DOHH2 (cell line): ENCODE measurements around the gene FREM3.

ENCODE experiments used
- H3F3A ChIP-seq: fragments of 200-600 bp; sonication (generic), shearing (Covaris generic); 2 replicates; pipeline ENCODE4 v1.6.0; 2016; ENCODE audit warnings: antibody characterized with exemption, mild to moderate bottlenecking; ENCODE audit not compliant: control insufficient read depth, insufficient read depth
- H3K27ac ChIP-seq: fragments of 200-600 bp; sonication (generic); 2 replicates; pipeline ENCODE4 v1.5.1; 2014; ENCODE audit warnings: low read depth, mild to moderate bottlenecking, low read length, moderate library complexity
- H3K27me3 ChIP-seq: fragments of 200-600 bp; sonication (generic); 2 replicates; pipeline ENCODE4 v1.6.1; 2014; ENCODE audit warnings: mild to moderate bottlenecking, low read length, mixed read lengths; ENCODE audit not compliant: control insufficient read depth
- H3K36me3 ChIP-seq: fragments of 200-600 bp; sonication (generic); 2 replicates; pipeline ENCODE4 v1.6.1; 2014; ENCODE audit warnings: mild to moderate bottlenecking, low read length, moderate library complexity, mixed read lengths; ENCODE audit not compliant: control insufficient read depth
- H3K4me1 ChIP-seq: fragments of 200-600 bp; sonication (generic); 2 replicates; pipeline ENCODE4 v1.6.1; 2014; ENCODE audit warnings: mild to moderate bottlenecking, low read length, mixed read lengths; ENCODE audit not compliant: control insufficient read depth
- H3K4me2 ChIP-seq: fragments of 200-600 bp; sonication (generic); 2 replicates; pipeline ENCODE4 v1.6.0; 2014; ENCODE audit warnings: mild to moderate bottlenecking, low read length, moderate library complexity
- H3K4me3 ChIP-seq: fragments of 200-600 bp; sonication (generic); 2 replicates; pipeline ENCODE4 v1.5.1; 2014; ENCODE audit warnings: mild to moderate bottlenecking, low read length, mixed read lengths
- H3K79me2 ChIP-seq: fragments of 200-600 bp; sonication (generic); 2 replicates; pipeline ENCODE4 v1.6.1; 2014; ENCODE audit warnings: mild to moderate bottlenecking, low read length, mixed read lengths; ENCODE audit not compliant: control insufficient read depth
- H3K9me2 ChIP-seq: fragments of 200-600 bp; sonication (generic); replicated peaks from 2 replicates; pipeline ENCODE4 v1.6.1; 2014; ENCODE audit warnings: mild to moderate bottlenecking, low read length, mixed read lengths; ENCODE audit not compliant: control insufficient read depth
- H3K9me3 ChIP-seq: fragments of 200-600 bp; sonication (generic); 2 replicates; pipeline ENCODE4 v1.6.1; 2014; ENCODE audit warnings: antibody characterized with exemption, low read length, mixed read lengths; ENCODE audit not compliant: control insufficient read depth, insufficient read depth
- H4K20me1 ChIP-seq: fragments of 200-600 bp; sonication (generic); 2 replicates; pipeline ENCODE4 v1.6.0; 2014; ENCODE audit warnings: low read depth, mild to moderate bottlenecking, antibody characterized with exemption, low read length, moderate library complexity; ENCODE audit not compliant: control insufficient read depth, insufficient read depth
- CTCF ChIP-seq: fragments of 200-600 bp; sonication (generic); IDR thresholded peaks from one replicate; pipeline ENCODE4 v1.5.1; 2014; ENCODE audit warnings: antibody characterized with exemption, mild to moderate bottlenecking, low read depth, low read length; ENCODE audit not compliant: poor library complexity, severe bottlenecking
- EZH2phosphoT487 ChIP-seq: fragments of 200-600 bp; sonication (generic); IDR thresholded peaks from 2 replicates; pipeline ENCODE4 v1.6.1; 2017; ENCODE audit warnings: borderline replicate concordance, mild to moderate bottlenecking, antibody characterized with exemption, low read length, moderate library complexity, mixed read lengths

The FREM3 gene

GRCh38 chr4:143623896-143624295 lies 76.6 kb downstream of the FREM3 start:
- no peak overlapping the region for H3K27ac ChIP-seq
- H3K79me2 ChIP-seq: no peaks in the 10 kb centered on the region
- no peak for TF ChIP-seq CTCF
- TF ChIP-seq EZH2phosphoT487: no peak
- no peak overlapping the region for H3K4me3 ChIP-seq
- H3K27me3 ChIP-seq: no peaks in the 10 kb centered on the region
- no peaks in the 10 kb centered on the region for H3K9me3 ChIP-seq
- H3F3A ChIP-seq: no peaks in the 10 kb centered on the region
- no peaks in the 10 kb centered on the region for H3K9me2 ChIP-seq
- no peaks in the 10 kb centered on the region for H3K4me1 ChIP-seq
- no peaks in the 10 kb centered on the region for H4K20me1 ChIP-seq
- H3K4me2 ChIP-seq: no peak overlapping the region
- no peaks in the 10 kb centered on the region for H3K36me3 ChIP-seq

GRCh38 chr4:143618811-143619210 lies 81.7 kb downstream of the FREM3 start:
- Histone ChIP-seq H3K79me2 (no peaks in the 10 kb centered on the region), H3K9me3 (no peaks in the 10 kb centered on the region), H3K4me3 (no peak overlapping the region), H3K4me1 (no peaks in the 10 kb centered on the region), H3K9me2 (no peaks in the 10 kb centered on the region; the same call in 1 of the 2 replicates), H3K36me3 (no peaks in the 10 kb centered on the region), H3F3A (no peaks in the 10 kb centered on the region), H4K20me1 (no peaks in the 10 kb centered on the region), H3K27me3 (no peaks in the 10 kb centered on the region), H3K27ac (no peak overlapping the region), H3K4me2 (no peak overlapping the region)
- no peak for TF ChIP-seq EZH2phosphoT487
- no peak for TF ChIP-seq CTCF

- H3K27me3 ChIP-seq: no peaks in the 10 kb centered on the region
- H3K4me2 ChIP-seq: no peak overlapping the region
- H3K4me1 ChIP-seq: no peaks in the 10 kb centered on the region
- TF ChIP-seq EZH2phosphoT487: no peak
- TF ChIP-seq CTCF: no peak
- no peaks in the 10 kb centered on the region for H4K20me1 ChIP-seq
- no peaks in the 10 kb centered on the region for H3F3A ChIP-seq
- no peaks in the 10 kb centered on the region for H3K9me3 ChIP-seq
- H3K36me3 ChIP-seq: no peaks in the 10 kb centered on the region
- no peak overlapping the region for H3K27ac ChIP-seq
- H3K79me2 ChIP-seq: no peaks in the 10 kb centered on the region
- H3K4me3 ChIP-seq: no peak overlapping the region
- no peaks in the 10 kb centered on the region; the same call in 1 of the 2 replicates for H3K9me2 ChIP-seq
Observed at GRCh38 chr4:143617994-143618679, 82.3 kb downstream of the FREM3 start.
